H9 (cell line): ENCODE results near the gene GOLGA8S. TPM values are rescaled to one million over a fixed set of nuclear protein-coding genes. Genes with fewer than 3 reads are reported as not detected.

Experiments
- DNase-seq: peaks from one replicate; pipeline ENCODE4 v3.0.0-alpha.2; 2017
- H2AFZ ChIP-seq: one replicate; pipeline ENCODE4 v1.6.1; 2013; ENCODE audit warnings: mild to moderate bottlenecking, low read length, control low read depth, moderate library complexity
- H2AK5ac ChIP-seq: 2 replicates; pipeline ENCODE4 v1.6.1; 2013; ENCODE audit warnings: low read length, control low read depth, mixed read lengths; ENCODE audit not compliant: insufficient read length
- H2BK120ac ChIP-seq: one replicate; pipeline ENCODE4 v1.6.1; 2013; ENCODE audit warnings: low read depth, mild to moderate bottlenecking, low read length, control low read depth, inconsistent platforms; ENCODE audit not compliant: poor library complexity, severe bottlenecking
- H2BK12ac ChIP-seq: 2 replicates; pipeline ENCODE4 v1.6.1; 2013; ENCODE audit warnings: low read length, control low read depth, mixed read lengths, low read depth; ENCODE audit not compliant: insufficient read length
- H2BK15ac ChIP-seq: 2 replicates; pipeline ENCODE4 v1.6.1; 2013; ENCODE audit warnings: low read depth, low read length, control low read depth
- H2BK20ac ChIP-seq: one replicate; pipeline ENCODE4 v1.6.1; 2013; ENCODE audit warnings: low read depth, mild to moderate bottlenecking, low read length, control low read depth, inconsistent platforms; ENCODE audit not compliant: poor library complexity, severe bottlenecking
- H2BK5ac ChIP-seq: 2 replicates; pipeline ENCODE4 v1.6.1; 2013; ENCODE audit warnings: low read length, control low read depth, mixed read lengths; ENCODE audit not compliant: insufficient read length
- H3K14ac ChIP-seq: 2 replicates; pipeline ENCODE4 v1.6.1; 2013; ENCODE audit warnings: low read length, control low read depth; ENCODE audit not compliant: insufficient read depth
- H3K18ac ChIP-seq: 2 replicates; pipeline ENCODE4 v1.6.1; 2013; ENCODE audit warnings: low read depth, mild to moderate bottlenecking, mixed read lengths, low read length, control low read depth; ENCODE audit not compliant: insufficient read length
- H3K23ac ChIP-seq: 2 replicates; pipeline ENCODE4 v1.6.1; 2013; ENCODE audit warnings: low read length, control low read depth, mixed read lengths, low read depth; ENCODE audit not compliant: insufficient read length
- H3K23me2 ChIP-seq: 2 replicates; pipeline ENCODE4 v1.6.1; 2013; ENCODE audit warnings: low read depth, mild to moderate bottlenecking, mixed read lengths, low read length, control low read depth; ENCODE audit not compliant: insufficient read length, poor library complexity, severe bottlenecking
- H3K27ac ChIP-seq: 2 replicates; pipeline ENCODE4 v1.5.1; 2013; ENCODE audit warnings: low read length, control low read depth, mixed read lengths, low read depth; ENCODE audit not compliant: insufficient read length
- H3K27me3 ChIP-seq: 2 replicates; pipeline ENCODE4 v1.6.1; 2013; ENCODE audit warnings: low read length, control low read depth, inconsistent platforms; ENCODE audit not compliant: insufficient read depth
- H3K4ac ChIP-seq: 2 replicates; pipeline ENCODE4 v1.6.1; 2013; ENCODE audit warnings: low read depth, mild to moderate bottlenecking, control low read depth, inconsistent platforms, low read length, moderate library complexity
- H3K4me1 ChIP-seq: 2 replicates; pipeline ENCODE4 v1.6.1; 2013; ENCODE audit warnings: low read length, control low read depth, inconsistent platforms; ENCODE audit not compliant: insufficient read depth
- H3K4me2 ChIP-seq: 2 replicates; pipeline ENCODE4 v1.6.1; 2013; ENCODE audit warnings: low read length, control low read depth, mixed read lengths; ENCODE audit not compliant: insufficient read length, insufficient read depth
- H3K56ac ChIP-seq: 2 replicates; pipeline ENCODE4 v1.6.1; 2013; ENCODE audit warnings: low read depth, mild to moderate bottlenecking, mixed read lengths, low read length, control low read depth; ENCODE audit not compliant: insufficient read length
- H3K79me1 ChIP-seq: 2 replicates; pipeline ENCODE4 v1.6.1; 2013; ENCODE audit warnings: low read depth, mild to moderate bottlenecking, moderate library complexity, low read length, control low read depth, inconsistent platforms; ENCODE audit not compliant: insufficient read depth, poor library complexity, severe bottlenecking
- H3K79me2 ChIP-seq: 2 replicates; pipeline ENCODE4 v1.6.1; 2013; ENCODE audit warnings: low read length, control low read depth, inconsistent platforms; ENCODE audit not compliant: insufficient read depth
- H3K9ac ChIP-seq: 2 replicates; pipeline ENCODE4 v1.6.1; 2013; ENCODE audit warnings: low read length, control low read depth, mixed read lengths; ENCODE audit not compliant: insufficient read length; ENCODE audit errors: extremely low read depth
- H3K9me3 ChIP-seq: one replicate; pipeline ENCODE4 v1.6.1; 2013; ENCODE audit warnings: low read depth, low read length, inconsistent platforms; ENCODE audit not compliant: control insufficient read depth
- H3T11ph ChIP-seq: one replicate; pipeline ENCODE4 v1.6.1; 2013; ENCODE audit warnings: mild to moderate bottlenecking, low read length, control low read depth, inconsistent platforms
- H4K20me1 ChIP-seq: one replicate; pipeline ENCODE4 v1.6.1; 2013; ENCODE audit not compliant: control insufficient read depth, insufficient read length, insufficient read depth
- H4K5ac ChIP-seq: 2 replicates; pipeline ENCODE4 v1.6.1; 2013; ENCODE audit warnings: low read depth, mild to moderate bottlenecking, mixed read lengths, low read length, control low read depth; ENCODE audit not compliant: insufficient read length
- H4K8ac ChIP-seq: replicated peaks from 2 replicates; pipeline ENCODE4 v1.6.1; 2013; ENCODE audit warnings: low read length, control low read depth, mixed read lengths, low read depth; ENCODE audit not compliant: insufficient read length
- H4K91ac ChIP-seq: 2 replicates; pipeline ENCODE4 v1.6.1; 2013; ENCODE audit warnings: low read depth, mild to moderate bottlenecking, moderate library complexity, mixed read lengths, low read length, control low read depth; ENCODE audit not compliant: insufficient read length
- H3K27ac Mint-ChIP-seq, 3 experiments: 2 replicates in 2 of 3; 3 replicates in 1 of 3; pipeline ENCODE4 v1.8.0; 2020 to 2021; ENCODE audit warnings: mixed read lengths in 3 of 3, mild to moderate bottlenecking in 1 of 3, moderate library complexity in 1 of 3
- H3K27me3 Mint-ChIP-seq: 2 replicates; pipeline ENCODE4 v1.8.0; 2021; ENCODE audit warnings: low read depth, mild to moderate bottlenecking, moderate library complexity, mixed read lengths
- H3K36me3 Mint-ChIP-seq, 3 experiments: 2 replicates in 2 of 3; 3 replicates in 1 of 3; pipeline ENCODE4 v1.8.0; 2020 to 2021; ENCODE audit warnings: low read depth in 3 of 3, mixed read lengths in 3 of 3; ENCODE audit not compliant: insufficient read depth in 1 of 3
- H3K4me1 Mint-ChIP-seq, 2 experiments: 2 replicates each; pipeline ENCODE4 v1.8.0; 2020; ENCODE audit warnings: mixed read lengths in 2 of 2
- H3K4me3 Mint-ChIP-seq, 2 experiments: 2 replicates in 1 of 2; 3 replicates in 1 of 2; pipeline ENCODE4 v1.8.0; 2020 to 2021; ENCODE audit warnings: mild to moderate bottlenecking in 2 of 2, mixed read lengths in 2 of 2, moderate library complexity in 1 of 2
- H3K9me3 Mint-ChIP-seq, 2 experiments: 2 replicates in 1 of 2; 3 replicates in 1 of 2; pipeline ENCODE4 v1.8.0; 2020; ENCODE audit warnings: mild to moderate bottlenecking in 2 of 2, mixed read lengths in 2 of 2, moderate library complexity in 1 of 2
- CTCF ChIP-seq: fragments of 200-600 bp; sonication (generic); conservative IDR thresholded peaks from 3 replicates; pipeline ENCODE4 v1.8.0; 2021; ENCODE audit warnings: antibody characterized with exemption, mild to moderate bottlenecking
- WGBS: extraction: QIAGEN DNeasy Blood & Tissue Kit; methylation state at CpG from one replicate; pipeline ENCODE4 v1.1.7; 2013; ENCODE audit warnings: missing lambda C conversion rate, low lambda C conversion rate, mixed read lengths; ENCODE audit not compliant: insufficient read length; ENCODE audit errors: extremely low coverage; 5-methylcytosine and 5-hydroxymethylcytosine counted together
- total RNA-seq: library from RNA; stranded (reverse); gene quantifications from 2 replicates; pipeline ENCODE4 v1.2.1, GENCODE V29; 2021

GOLGA8S gene
- total RNA-seq, 1 experiment from 2014 or later: 0.07 TPM

- H3K27me3 Mint-ChIP-seq: peaks cover 2% of the 10 kb centered on the region
- Histone ChIP-seq H4K8ac (no peak overlapping the region), H2BK120ac (no peak overlapping the region), H3K56ac (no peak overlapping the region), H3K9ac (no peak overlapping the region), H4K91ac (no peak overlapping the region), H4K20me1 (no peaks in the 10 kb centered on the region), H3K27me3 (no peaks in the 10 kb centered on the region), H3K79me2 (no peaks in the 10 kb centered on the region), H3K23ac (no peak overlapping the region), H3K79me1 (no peaks in the 10 kb centered on the region), H2AK5ac (no peak overlapping the region), H2BK20ac (no peak overlapping the region), H3K27ac (no peak overlapping the region), H2BK12ac (no peak overlapping the region), H3K4ac (no peak overlapping the region), H3K23me2 (no peaks in the 10 kb centered on the region), H2AFZ (no peak overlapping the region), H3K9me3 (peaks cover 14% of the 10 kb centered on the region), H3K4me2 (no peak overlapping the region), H3K14ac (no peak overlapping the region), H3T11ph (no peak overlapping the region), H3K4me1 (no peaks in the 10 kb centered on the region), H3K18ac (no peak overlapping the region), H2BK15ac (no peak overlapping the region), H4K5ac (no peak overlapping the region), H2BK5ac (no peak overlapping the region)
- no CpG with 5 or more reads among the region's 4 CpGs for WGBS
- no peak overlapping the region for H3K27ac Mint-ChIP-seq
- no peak for DNase-seq
- TF ChIP-seq CTCF: no peak
- H3K4me1 Mint-ChIP-seq: 0 out of 4 replicates have a peak, but pooled peaks cover 0 to 3% of the 10 kb centered on the region in 2 experiments
- H3K4me3 Mint-ChIP-seq: no peak overlapping the region
- H3K36me3 Mint-ChIP-seq: peaks cover 1 to 6% (median 5%) of the 10 kb centered on the region in 3 experiments; a peak in 6 of 7 replicates
- peaks cover 74 to 85% of the 10 kb centered on the region in 2 experiments for H3K9me3 Mint-ChIP-seq
Observed at GRCh38 chr15:23403550-23403949, 49.0 kb downstream of the GOLGA8S start.
